CD14-positive monocyte (primary cell): ENCODE data around the gene VASH1. TPM values are rescaled to one million over a fixed set of nuclear protein-coding genes. Genes with fewer than 3 reads are reported as not detected.
A peak's percentile ranks its signal among the peaks of the same experiment; 100 is the strongest.

Experiments
- DNase-seq, 3 donors: peaks; one replicate each; pipeline ENCODE4 v3.0.0-alpha.2; 2011 to 2022
- H2AFZ ChIP-seq: 2 replicates; pipeline ENCODE4 v1.6.0; 2012; ENCODE audit warnings: mild to moderate bottlenecking, low read depth, low read length, inconsistent platforms; ENCODE audit not compliant: insufficient read depth, poor library complexity, severe bottlenecking
- H3K27ac ChIP-seq, 2 donors: 1 replicate in 1 of 2; 2 replicates in 1 of 2; pipeline ENCODE4 v1.5.1; 2012 to 2013; ENCODE audit warnings: low read length in 2 of 2, control low read depth in 1 of 2, inconsistent platforms in 1 of 2, low read depth in 1 of 2, mild to moderate bottlenecking in 1 of 2
- H3K27me3 ChIP-seq, 2 donors: one replicate each; pipeline versions ENCODE4 v1.6.0 to v1.6.1; 2011 to 2013; ENCODE audit warnings: low read length in 2 of 2; ENCODE audit not compliant: control insufficient read depth in 2 of 2, insufficient read depth in 2 of 2
- H3K36me3 ChIP-seq, 2 donors: replicated peaks in 1 of 2; 1 replicate in 1 of 2; 2 replicates in 1 of 2; pipeline versions ENCODE4 v1.5.1 to v1.6.1; 2012 to 2013; ENCODE audit warnings: low read length in 2 of 2, control low read depth in 1 of 2, inconsistent platforms in 1 of 2, mild to moderate bottlenecking in 1 of 2; ENCODE audit not compliant: insufficient read depth in 2 of 2, control insufficient read depth in 1 of 2
- H3K4me1 ChIP-seq, 2 donors: 1 replicate in 1 of 2; 2 replicates in 1 of 2; pipeline versions ENCODE4 v1.5.1 to v1.6.1; 2012 to 2013; ENCODE audit warnings: low read length in 2 of 2, control low read depth in 1 of 2, inconsistent platforms in 1 of 2, mild to moderate bottlenecking in 1 of 2, moderate library complexity in 1 of 2; ENCODE audit not compliant: insufficient read depth in 2 of 2, control insufficient read depth in 1 of 2
- H3K4me2 ChIP-seq: replicated peaks from 2 replicates; pipeline ENCODE3; 2012; ENCODE audit warnings: low read length, moderate library complexity, mild to moderate bottlenecking; ENCODE audit not compliant: poor library complexity, severe bottlenecking; ENCODE audit errors: extremely low read depth
- H3K4me3 ChIP-seq, 3 experiments: fragments of 200-600 bp in 1 of 3; sonication (generic) in 1 of 3; replicated peaks in 1 of 3; 1 replicate in 2 of 3; 2 replicates in 1 of 3; pipeline ENCODE4 v1.5.1; 2011 to 2013; ENCODE audit warnings: low read length in 3 of 3, mild to moderate bottlenecking in 3 of 3, control low read depth in 2 of 3, low read depth in 2 of 3, inconsistent platforms in 1 of 3, moderate library complexity in 1 of 3
- H3K79me2 ChIP-seq: 2 replicates; pipeline ENCODE4 v1.6.0; 2012; ENCODE audit warnings: mild to moderate bottlenecking, control low read depth, inconsistent platforms, low read length, moderate library complexity; ENCODE audit not compliant: insufficient read depth
- H3K9ac ChIP-seq: 2 replicates; pipeline ENCODE4 v1.6.0; 2017; ENCODE audit warnings: low read length, mild to moderate bottlenecking; ENCODE audit not compliant: insufficient read depth, poor library complexity, severe bottlenecking
- H3K9me3 ChIP-seq, 2 donors: replicated peaks in 1 of 2; 1 replicate in 1 of 2; 2 replicates in 1 of 2; pipeline versions ENCODE4 v1.5.1 to v1.6.1; 2012 to 2013; ENCODE audit warnings: low read length in 2 of 2, control low read depth in 1 of 2; ENCODE audit not compliant: control insufficient read depth in 1 of 2, insufficient read depth in 1 of 2
- H4K20me1 ChIP-seq: 2 replicates; pipeline ENCODE4 v1.6.0; 2012; ENCODE audit warnings: mild to moderate bottlenecking, low read length, control low read depth, moderate library complexity; ENCODE audit not compliant: insufficient read depth
- H3K27ac Mint-ChIP-seq, 7 donors: one replicate each; pipeline ENCODE4 v1.8.0; 2020; ENCODE audit warnings: mild to moderate bottlenecking in 7 of 7, mixed read lengths in 7 of 7, moderate library complexity in 6 of 7, inconsistent platforms in 2 of 7
- H3K27me3 Mint-ChIP-seq, 3 donors: one replicate each; pipeline ENCODE4 v1.8.0; 2021 to 2022; ENCODE audit warnings: low read depth in 3 of 3, mild to moderate bottlenecking in 3 of 3, mixed read lengths in 3 of 3, moderate library complexity in 3 of 3, inconsistent platforms in 1 of 3
- H3K36me3 Mint-ChIP-seq, 2 donors: one replicate each; pipeline ENCODE4 v1.8.0; 2020; ENCODE audit warnings: mixed read lengths in 2 of 2, inconsistent platforms in 1 of 2, mild to moderate bottlenecking in 1 of 2
- H3K4me1 Mint-ChIP-seq: one replicate; pipeline ENCODE4 v1.8.0; 2020; ENCODE audit warnings: mild to moderate bottlenecking, mixed read lengths
- H3K4me3 Mint-ChIP-seq, 2 donors: one replicate each; pipeline ENCODE4 v1.8.0; 2020; ENCODE audit warnings: mild to moderate bottlenecking in 2 of 2, mixed read lengths in 2 of 2, moderate library complexity in 1 of 2
- H3K9me3 Mint-ChIP-seq, 7 donors: one replicate each; pipeline ENCODE4 v1.8.0; 2020 to 2022; ENCODE audit warnings: mixed read lengths in 7 of 7, mild to moderate bottlenecking in 6 of 7, moderate library complexity in 6 of 7, inconsistent platforms in 2 of 7
- CTCF ChIP-seq: fragments of 200-600 bp; IDR thresholded peaks from one replicate; pipeline ENCODE4 v1.8.0; 2022; ENCODE audit warnings: antibody characterized with exemption, mild to moderate bottlenecking
- WGBS: methylation state at CpG from one replicate; pipeline ENCODE4 v1.1.5; 2013; ENCODE audit warnings: missing lambda C conversion rate; ENCODE audit not compliant: insufficient coverage; 5-methylcytosine and 5-hydroxymethylcytosine counted together
- intact Hi-C, 2 donors: fragments of 100-400 bp; cut with micrococcal nuclease; formaldehyde crosslinking; loops; one replicate each; pipeline versions ENCODE4 v1.15.0 to v1.15.1; 2023
- polyA plus RNA-seq, 3 donors: library from polyadenylated mRNA; depleted of rRNA in 1 of 3; unstranded in 2 of 3; stranded (reverse) in 1 of 3; fragments of 300-500 nt in 2 of 3; fragments of >200 nt in 1 of 3; fragmentation: Illumina TruSeq in 2 of 3; gene quantifications; 1 replicate in 2 of 3; 2 replicates in 1 of 3; pipeline ENCODE4 v1.2.3, GENCODE V29; 2012 to 2021

VASH1 gene
- polyA plus RNA-seq, 3 donors = 2.5 to 10.5 (median 3.3) TPM

GRCh38 chr14:76779221-76780057 is 18.2 kb downstream of the VASH1 start:
- Mint-ChIP-seq H3K27ac (peak overlapping the region in 2 of 7 donors; percentile 52 to 57), H3K9me3 (peaks cover 0 to 2% (median 0%) of the 10 kb centered on the region in 7 donors), H3K27me3 (no peaks in the 10 kb centered on the region), H3K4me3 (no peak overlapping the region), H3K4me1 (peaks cover 49% of the 10 kb centered on the region), H3K36me3 (peaks cover 58 to 61% of the 10 kb centered on the region in 2 donors)
- no peaks in the 10 kb centered on the region for H3K27me3 ChIP-seq
- WGBS = 97% methylated on average over 7 of the region's 7 CpGs
- intact Hi-C loops = no loop called here
- peaks cover 23 to 41% of the 10 kb centered on the region in 2 donors for H3K4me1 ChIP-seq
- H3K36me3 ChIP-seq = peaks cover 26 to 46% of the 10 kb centered on the region in 2 donors
- TF ChIP-seq CTCF = no peak
- no peak overlapping the region for H3K4me3 ChIP-seq
- no peaks in the 10 kb centered on the region for H3K9me3 ChIP-seq
- no peak overlapping the region for H3K9ac ChIP-seq
- H4K20me1 ChIP-seq = no peaks in the 10 kb centered on the region
- H3K27ac ChIP-seq = no peak overlapping the region
- DNase-seq = no peak
- no peak overlapping the region for H3K4me2 ChIP-seq
- no peak overlapping the region for H2AFZ ChIP-seq
- H3K79me2 ChIP-seq = no peaks in the 10 kb centered on the region

GRCh38 chr14:76780058-76780345 is 18.7 kb downstream of the VASH1 start:
- no peak overlapping the region for H2AFZ ChIP-seq
- no peaks in the 10 kb centered on the region for H3K27me3 Mint-ChIP-seq
- H3K4me1 Mint-ChIP-seq = peaks cover 49% of the 10 kb centered on the region
- intact Hi-C loops = no loop called here
- no peak overlapping the region for H3K9ac ChIP-seq
- H3K27ac Mint-ChIP-seq = peak overlapping the region in 3 of 7 donors; percentile 24 to 66 (median 52)
- no peaks in the 10 kb centered on the region for H3K79me2 ChIP-seq
- DNase-seq = no peak
- no peak overlapping the region for H3K4me3 Mint-ChIP-seq
- H3K9me3 ChIP-seq = no peaks in the 10 kb centered on the region
- peaks cover 19 to 35% of the 10 kb centered on the region in 2 donors for H3K4me1 ChIP-seq
- H3K27ac ChIP-seq = no peak overlapping the region
- no peaks in the 10 kb centered on the region for H4K20me1 ChIP-seq
- no peaks in the 10 kb centered on the region for H3K27me3 ChIP-seq
- peaks cover 0 to 2% (median 0%) of the 10 kb centered on the region in 7 donors for H3K9me3 Mint-ChIP-seq
- peaks cover 53 to 61% of the 10 kb centered on the region in 2 donors for H3K36me3 Mint-ChIP-seq
- no peak overlapping the region for H3K4me2 ChIP-seq
- H3K4me3 ChIP-seq = no peak overlapping the region
- TF ChIP-seq CTCF = no peak
- peaks cover 26 to 46% of the 10 kb centered on the region in 2 donors for H3K36me3 ChIP-seq
- 95% methylated on average over 2 of the region's 2 CpGs for WGBS
